ENCODE data around the gene LAMA3. TPM values are rescaled to one million over a fixed set of nuclear protein-coding genes. Genes with fewer than 3 reads are reported as not detected.
A peak's percentile ranks its signal among the peaks of the same experiment; 100 is the strongest.

Gene LAMA3
- total RNA-seq, 1 donor = 2.4 TPM

GRCh38 chr18:23868136-23868785, 179.0 kb downstream of the LAMA3 start:
- no peak for DNase-seq (ENCODE audit: low read depth in 2 of 3, low spot score in 2 of 3)

DNA sequence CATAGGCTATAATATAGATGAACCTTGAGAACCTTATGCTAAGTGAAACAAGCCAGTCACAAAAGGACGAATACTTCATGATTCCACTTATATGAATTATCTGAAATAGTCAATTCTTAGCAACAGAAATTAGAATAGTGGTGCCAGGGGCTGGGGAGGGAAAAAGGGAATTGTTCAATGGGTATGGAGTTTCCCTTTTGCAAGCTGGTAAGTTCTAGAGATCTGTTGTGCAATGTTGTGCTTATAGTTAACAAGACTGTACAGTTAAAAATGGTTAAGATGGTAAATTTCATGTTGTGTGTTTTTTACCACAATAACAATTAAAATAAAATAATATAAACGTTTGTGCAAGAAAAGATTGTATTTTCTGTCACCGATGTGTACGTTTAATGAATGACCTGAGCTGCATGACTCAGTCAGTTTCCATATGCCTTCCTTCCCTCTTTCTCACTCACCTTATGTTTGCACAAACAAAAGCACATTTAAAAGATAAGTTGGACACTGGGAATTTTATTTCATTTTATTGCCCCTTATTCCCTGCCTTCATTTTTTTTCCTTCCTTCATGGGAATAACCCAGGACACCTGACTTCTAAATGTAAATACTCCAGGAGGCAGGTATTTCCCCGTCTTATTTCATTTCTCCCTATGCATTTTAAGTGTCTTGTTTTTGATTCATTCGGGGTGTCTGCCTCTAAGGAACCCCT, 181.6 kb downstream of the LAMA3 start:
- no peak for DNase-seq (ENCODE audit: low read depth in 2 of 3, low spot score in 2 of 3)

GRCh38 chr18:23871410-23871809, 182.2 kb downstream of the LAMA3 start:
- peak in 2 of 3 donors; percentile 25 to 47 for DNase-seq (ENCODE audit: low read depth in 2 of 3, low spot score in 2 of 3)

DNA sequence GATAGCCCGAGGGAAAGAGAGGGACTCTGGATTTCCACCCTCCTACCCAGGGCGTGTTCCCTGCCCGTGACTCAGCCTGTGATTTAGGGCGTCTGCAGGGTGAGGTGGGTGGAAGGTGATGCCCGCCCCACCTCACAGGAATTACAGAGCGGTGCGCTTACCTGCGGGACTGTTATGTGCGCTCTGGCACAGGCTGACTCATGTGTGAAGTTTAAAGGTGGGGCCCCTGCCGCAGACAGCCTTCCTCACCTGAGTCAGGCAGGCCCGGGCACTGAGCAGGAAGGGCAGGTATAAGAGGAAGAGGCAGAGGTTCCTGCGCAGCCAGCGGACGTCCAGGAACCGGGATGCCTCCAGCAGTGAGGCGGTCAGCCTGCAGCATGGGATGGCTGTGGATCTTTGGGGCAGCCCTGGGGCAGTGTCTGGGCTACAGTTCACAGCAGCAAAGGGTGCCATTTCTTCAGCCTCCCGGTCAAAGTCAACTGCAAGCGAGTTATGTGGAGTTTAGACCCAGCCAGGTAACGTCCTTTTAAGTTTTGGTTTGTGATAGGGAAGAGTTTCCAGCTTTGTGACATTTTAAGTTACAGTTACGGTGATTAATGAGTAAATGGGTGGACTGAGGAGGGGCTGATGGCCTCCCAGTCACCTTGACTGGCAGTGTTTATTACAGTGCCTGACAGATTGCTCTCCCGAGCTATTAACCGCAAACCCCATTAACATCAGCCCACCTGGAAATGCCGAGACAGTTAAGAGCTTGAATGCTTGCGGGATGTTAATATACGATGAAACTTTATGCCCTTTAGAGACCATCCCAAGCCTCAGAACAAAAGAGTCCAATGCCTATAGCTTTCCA, 183.7 kb downstream of the LAMA3 start:
- no peak for DNase-seq (ENCODE audit: low read depth in 2 of 3, low spot score in 2 of 3)

DNA sequence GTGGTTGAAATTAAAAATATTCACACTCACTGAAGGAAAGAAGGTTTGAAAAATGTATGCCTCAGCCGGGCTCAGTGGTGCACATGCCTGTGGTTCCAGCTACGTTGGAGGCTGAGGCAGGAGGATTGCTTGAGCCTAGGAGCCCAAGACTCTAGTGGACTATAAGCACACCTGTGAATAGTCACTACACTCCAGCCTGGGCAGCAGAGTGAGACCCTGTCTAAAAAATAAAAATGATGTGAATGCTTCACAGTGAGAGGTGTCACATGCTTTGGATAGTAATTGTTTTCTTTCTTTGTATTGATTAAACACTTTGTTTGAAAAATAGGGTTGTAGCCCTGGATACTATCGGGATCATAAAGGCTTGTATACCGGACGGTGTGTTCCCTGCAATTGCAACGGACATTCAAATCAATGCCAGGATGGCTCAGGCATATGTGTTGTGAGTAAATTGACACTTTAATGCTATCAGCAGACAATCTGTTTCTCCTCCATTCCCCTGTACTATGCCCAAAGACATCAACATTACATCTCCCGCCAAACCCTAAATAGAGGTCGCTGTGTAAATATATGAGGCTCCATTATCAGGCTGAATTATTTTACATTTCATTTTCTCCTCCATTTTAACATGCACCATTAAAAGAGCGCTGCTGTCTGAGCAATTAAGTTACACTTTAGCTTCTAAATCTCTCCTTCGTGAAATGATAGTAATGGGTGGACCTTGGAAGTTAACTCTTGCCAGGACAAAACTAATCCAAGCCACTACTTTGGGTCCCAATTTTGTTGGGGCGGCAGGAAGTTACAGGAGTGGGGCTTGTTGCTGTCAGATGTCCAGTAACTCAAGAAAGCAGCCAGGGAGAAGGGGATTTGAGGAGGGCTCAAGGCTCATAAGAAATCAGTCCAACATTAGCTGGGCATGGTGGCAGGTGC, 187.0 kb downstream of the LAMA3 start:
- DNase-seq (ENCODE audit: low read depth in 2 of 3, low spot score in 2 of 3) = no peak

GRCh38 chr18:23876921-23877320, 187.7 kb downstream of the LAMA3 start:
- no peak for DNase-seq (ENCODE audit: low read depth in 2 of 3, low spot score in 2 of 3)

GRCh38 chr18:23877371-23877770, 188.1 kb downstream of the LAMA3 start:
- DNase-seq (ENCODE audit: low read depth in 2 of 3, low spot score in 2 of 3) = no peak

DNA sequence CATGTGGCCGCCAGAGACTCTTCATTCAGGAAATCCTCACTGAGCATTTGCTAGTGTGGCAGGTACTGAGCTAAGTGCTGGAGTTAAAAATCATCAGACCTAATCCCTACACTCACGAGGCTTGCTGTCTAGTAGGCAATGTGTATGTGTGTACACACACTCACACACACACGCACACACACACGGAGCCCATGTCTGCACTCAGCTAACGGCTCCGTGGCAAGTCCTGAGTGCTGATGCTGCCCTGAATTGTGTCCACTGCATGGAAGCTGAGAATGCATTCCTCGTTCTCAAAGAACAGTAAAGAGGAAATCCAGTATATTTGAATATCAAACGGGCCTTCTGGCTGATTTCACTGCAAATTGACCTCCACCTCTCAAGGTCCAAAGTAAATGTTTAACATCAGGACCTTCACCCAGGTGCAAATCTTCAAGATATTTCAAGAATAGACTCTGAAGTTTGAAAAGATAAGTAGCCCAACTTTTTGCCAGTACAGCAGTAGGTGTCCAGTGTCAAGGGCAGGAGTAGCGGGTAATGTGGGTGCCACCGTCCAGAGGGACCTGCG, 189.2 kb downstream of the LAMA3 start:
- no peak for DNase-seq (ENCODE audit: low read depth in 2 of 3, low spot score in 2 of 3)

DNA sequence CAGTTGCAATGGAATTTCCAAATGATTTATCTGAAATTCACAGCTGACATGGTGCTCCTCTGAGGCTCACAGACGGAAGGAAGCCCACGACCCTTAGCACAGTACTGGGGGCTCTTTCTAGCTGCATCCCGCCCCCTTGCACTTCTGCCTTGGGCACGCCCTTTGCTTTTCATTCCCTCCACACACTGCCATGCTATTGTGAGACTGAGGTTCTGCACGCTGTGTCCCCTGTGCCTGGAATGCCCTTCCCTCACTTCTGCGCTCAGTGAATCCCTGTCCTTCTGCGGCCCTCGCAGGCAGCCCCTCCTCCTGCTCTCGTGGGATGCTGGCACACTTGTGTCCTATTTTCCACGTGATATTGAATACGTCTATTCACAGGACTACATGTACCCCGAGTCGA, 189.9 kb downstream of the LAMA3 start:
- no peak for DNase-seq (ENCODE audit: low read depth in 2 of 3, low spot score in 2 of 3)

DNA sequence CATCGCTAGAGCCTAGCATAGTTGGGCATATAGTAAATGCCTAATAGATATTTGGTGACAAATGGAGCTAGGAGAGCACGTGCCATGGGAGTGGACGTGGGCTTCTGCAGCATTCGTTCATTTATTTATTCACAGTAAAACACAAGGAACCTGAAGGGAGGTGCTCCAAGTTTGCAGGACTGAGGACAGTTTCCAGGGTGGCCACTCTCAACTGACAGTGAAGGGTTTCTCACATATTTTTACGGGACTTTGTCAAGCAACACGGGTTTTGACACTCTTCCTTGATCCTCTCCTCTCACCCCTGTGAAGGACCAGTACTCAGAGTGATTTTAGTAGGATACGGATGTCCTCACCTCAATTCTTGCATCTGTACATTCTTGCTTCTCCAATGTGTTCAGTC, 190.3 kb downstream of the LAMA3 start:
- DNase-seq (ENCODE audit: low read depth in 2 of 3, low spot score in 2 of 3) = no peak

DNA sequence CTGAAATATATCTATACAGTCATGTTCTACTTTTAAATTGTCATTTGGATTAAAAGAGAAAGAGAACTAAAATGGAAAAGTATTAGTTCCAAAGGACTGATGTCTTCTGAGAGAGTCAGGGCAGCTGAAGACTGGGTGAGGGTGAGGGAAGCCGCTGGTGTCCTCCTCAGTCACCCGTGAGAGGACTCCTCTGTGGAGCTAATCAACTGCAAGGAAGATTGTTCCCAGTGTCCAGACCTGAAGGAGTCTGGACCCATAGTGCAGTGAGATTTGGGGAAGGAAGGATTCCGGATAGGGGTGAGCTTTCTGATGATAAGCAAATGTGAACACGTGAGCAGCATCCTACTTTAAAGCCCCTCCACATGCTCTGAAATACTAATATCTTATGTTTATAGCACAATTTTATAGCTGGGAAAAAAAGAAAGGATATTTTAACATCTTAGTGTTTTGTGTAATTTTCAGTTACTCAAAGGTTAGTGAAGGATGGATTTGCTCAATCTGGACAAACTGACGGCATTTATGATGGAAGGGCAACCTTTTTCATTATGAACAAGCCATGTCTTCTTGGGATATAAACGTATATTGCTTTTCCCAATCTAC, 190.8 kb downstream of the LAMA3 start:
- DNase-seq (ENCODE audit: low read depth in 2 of 3, low spot score in 2 of 3) = no peak

DNA sequence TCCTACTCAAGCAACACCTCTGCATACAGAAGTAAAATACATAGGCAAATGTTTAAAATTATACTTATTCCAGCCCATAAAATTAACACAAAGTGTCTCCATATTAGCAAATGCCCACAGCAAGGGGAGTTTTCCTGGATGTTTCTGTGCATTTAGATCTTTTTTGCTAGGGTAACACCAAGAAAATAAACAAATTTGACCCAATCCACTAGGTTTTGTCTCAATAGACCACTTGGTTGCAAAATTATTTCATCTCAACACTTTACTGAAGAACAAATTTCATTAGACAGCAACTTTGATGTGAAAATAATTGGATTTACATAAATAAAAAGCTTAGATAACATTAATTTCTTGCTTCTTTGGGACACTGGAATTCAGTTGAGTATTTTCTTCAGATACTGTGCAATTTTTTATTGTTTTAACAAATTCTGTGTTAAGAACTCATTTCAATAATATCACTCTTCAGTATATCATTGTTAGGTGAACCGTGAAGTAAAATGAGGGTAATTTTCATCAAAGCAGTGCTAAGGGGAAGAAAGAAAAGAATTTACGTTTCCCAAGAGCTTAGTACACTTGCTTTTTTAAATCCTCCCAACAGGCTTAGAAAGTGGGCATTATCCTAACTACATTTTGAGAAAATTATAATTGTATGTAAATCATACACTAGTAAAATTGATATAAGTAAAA, 191.8 kb downstream of the LAMA3 start:
- DNase-seq (ENCODE audit: low read depth in 2 of 3, low spot score in 2 of 3) = no peak

GRCh38 chr18:23881778-23882177, 192.5 kb downstream of the LAMA3 start:
- DNase-seq (ENCODE audit: low read depth in 2 of 3, low spot score in 2 of 3) = no peak

DNA sequence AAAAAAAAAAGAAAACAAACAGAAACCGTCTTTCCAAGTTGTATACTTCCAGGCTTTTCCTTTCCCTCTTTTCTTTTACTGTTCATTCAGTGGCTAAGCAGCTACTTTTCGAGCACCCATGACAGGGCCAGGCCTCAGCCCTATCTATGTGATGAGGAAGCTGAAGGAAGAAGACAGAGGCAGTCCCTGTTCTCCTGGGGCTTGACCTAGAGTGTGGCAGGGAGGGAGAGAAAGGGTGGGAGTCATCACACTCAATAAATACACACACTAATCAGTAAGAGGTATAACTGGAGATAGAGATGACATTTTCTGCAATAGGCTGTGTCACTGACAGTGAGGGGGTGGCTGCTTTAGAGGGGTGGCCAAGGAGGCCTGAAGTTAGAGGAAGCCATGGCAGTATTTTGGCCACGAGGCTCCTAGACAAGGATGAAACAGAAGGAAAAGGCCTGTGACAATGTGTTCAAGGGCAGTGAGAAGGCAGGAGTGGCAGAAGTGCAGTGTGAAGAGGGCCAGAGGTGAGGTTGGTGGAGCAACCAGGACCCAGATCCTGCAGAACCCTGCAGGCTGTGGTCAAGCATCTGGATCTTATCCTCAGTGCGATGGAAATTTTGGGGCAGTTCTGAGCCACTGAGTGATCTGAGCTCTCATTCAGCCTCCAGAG, 193.5 kb downstream of the LAMA3 start:
- DNase-seq (ENCODE audit: low read depth in 2 of 3, low spot score in 2 of 3) = no peak

DNA sequence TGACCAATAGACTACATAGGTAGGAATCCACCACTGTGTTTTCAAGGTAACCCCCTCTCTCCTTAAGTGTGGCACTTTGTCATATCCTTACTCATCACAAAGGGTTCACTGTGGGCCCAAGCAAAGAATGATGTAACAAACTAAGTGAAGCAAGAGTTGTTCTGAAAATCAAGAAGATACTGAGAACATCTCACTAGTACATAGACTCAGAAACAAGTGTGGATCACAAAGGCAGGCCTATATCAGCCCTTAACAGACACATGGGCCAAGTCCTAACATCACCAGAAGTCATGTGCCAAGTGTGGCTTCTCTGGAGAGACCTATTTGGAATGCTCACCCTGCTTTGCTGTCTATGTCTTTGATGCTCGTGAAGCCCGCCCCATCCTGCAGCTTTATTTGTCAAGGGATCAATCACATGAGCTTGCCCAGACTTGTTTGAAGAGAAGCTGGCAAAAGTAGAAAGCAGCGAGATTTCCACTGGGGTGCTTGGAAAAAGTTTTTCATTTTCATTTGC, 194.1 kb downstream of the LAMA3 start:
- DNase-seq (ENCODE audit: low read depth in 2 of 3, low spot score in 2 of 3) = no peak

DNA sequence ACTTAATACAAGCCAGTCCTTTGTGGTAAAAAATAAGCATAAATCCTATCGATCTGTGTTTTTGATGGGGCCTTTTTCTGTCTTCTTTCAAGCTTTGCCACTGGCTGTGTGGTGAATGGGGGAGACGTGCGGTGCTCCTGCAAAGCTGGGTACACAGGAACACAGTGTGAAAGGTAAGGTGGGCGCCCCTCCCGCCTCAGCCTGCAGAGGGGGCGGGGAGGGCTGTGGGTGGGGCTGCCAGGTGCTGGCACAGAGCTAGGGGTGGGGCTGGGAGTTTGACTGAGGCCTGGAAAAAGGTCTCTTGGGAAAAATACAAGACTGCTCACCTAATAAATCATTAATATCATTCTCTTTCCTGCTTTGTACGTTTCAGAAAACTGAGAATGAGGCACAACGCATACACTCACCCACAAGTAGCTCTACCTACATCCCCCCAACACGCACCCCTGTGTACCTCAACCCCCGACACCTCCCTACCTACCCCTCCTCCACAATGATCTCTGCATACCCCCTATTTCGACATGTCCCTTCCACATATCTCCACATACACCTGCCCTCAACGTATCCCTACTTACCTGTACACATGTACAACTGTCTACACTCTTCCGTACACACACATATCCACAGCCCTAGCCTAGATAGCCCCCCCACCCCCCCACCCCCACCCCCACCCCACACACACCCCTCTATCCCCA, 195.6 kb downstream of the LAMA3 start:
- DNase-seq (ENCODE audit: low read depth in 2 of 3, low spot score in 2 of 3) = no peak

- DNase-seq (ENCODE audit: low read depth in 2 of 3, low spot score in 2 of 3) = peak in 1 of 3 donors; percentile 57
Observed at GRCh38 chr18:23885750-23886149, 196.5 kb downstream of the LAMA3 start.

DNA sequence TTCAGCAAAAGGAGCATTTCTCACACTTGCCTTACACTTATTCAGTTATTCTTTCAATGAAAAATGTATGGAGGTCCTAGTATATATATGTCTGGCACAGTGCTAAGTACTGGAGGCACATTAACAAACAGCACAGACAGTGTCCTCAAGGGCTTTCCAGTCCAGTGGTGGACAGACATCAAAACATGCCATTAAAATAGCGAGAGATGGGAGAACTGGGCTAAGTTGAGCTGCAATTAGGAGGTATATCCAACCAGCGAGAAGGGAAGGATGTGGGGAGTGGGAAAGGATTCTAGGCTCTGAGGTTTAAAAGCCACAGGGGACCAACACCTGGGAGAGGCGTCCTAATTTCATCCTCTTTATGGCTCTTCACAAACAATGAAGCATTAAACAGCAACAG, 197.8 kb downstream of the LAMA3 start:
- no peak for DNase-seq (ENCODE audit: low read depth in 2 of 3, low spot score in 2 of 3)
